B cell (primary cell): ENCODE data around the gene GRPEL2. TPM values are rescaled to one million over a fixed set of nuclear protein-coding genes. Genes with fewer than 3 reads are reported as not detected.

Experiments
- ATAC-seq: fragments of 200-7000 bp; cut with Tn5 transposase; one replicate; pipeline ENCODE4 v1.10.0; 2021; ENCODE audit warnings: low read depth, mild to moderate bottlenecking, moderate number of reproducible peaks, moderate library complexity
- CTCF ChIA-PET: fragments of 350-600 bp; sonication (Branson Sonifier 250); formaldehyde crosslinking; loops from one replicate; lab custom pipeline; 2021; ENCODE audit warnings: antibody characterized with exemption, inconsistent platforms; lab: Charles Lee
- POLR2A ChIA-PET: fragments of 350-600 bp; sonication (Branson Sonifier 250); formaldehyde crosslinking; loops from one replicate; lab custom pipeline; 2021; ENCODE audit warnings: antibody characterized with exemption; lab: Charles Lee
- DNase-seq: peaks from one replicate; pipeline ENCODE4 v3.0.0; 2013
- H2AFZ ChIP-seq: 2 replicates; pipeline ENCODE4 v1.6.1; 2012; ENCODE audit warnings: mild to moderate bottlenecking, low read depth, low read length; ENCODE audit not compliant: insufficient read depth, poor library complexity, severe bottlenecking
- H3K27ac ChIP-seq, 2 donors: 1 replicate in 1 of 2; 2 replicates in 1 of 2; pipeline ENCODE4 v1.5.1; 2012 to 2013; ENCODE audit warnings: low read length in 2 of 2, mild to moderate bottlenecking in 2 of 2, moderate library complexity in 1 of 2
- H3K27me3 ChIP-seq, 4 experiments: fragments of 200-600 bp in 1 of 4; sonication (generic) in 1 of 4; replicated peaks in 1 of 4; 1 replicate in 2 of 4; 2 replicates in 2 of 4; pipeline versions ENCODE4 v1.6.1 to v1.7.0; 2013 to 2016; ENCODE audit warnings: low read length in 3 of 4, mild to moderate bottlenecking in 2 of 4, mixed read lengths in 1 of 4, moderate library complexity in 1 of 4; ENCODE audit not compliant: insufficient read depth in 4 of 4, control insufficient read depth in 3 of 4; ENCODE audit errors: control extremely low read depth in 1 of 4
- H3K36me3 ChIP-seq, 2 experiments: replicated peaks in 1 of 2; 1 replicate in 1 of 2; 2 replicates in 1 of 2; pipeline versions ENCODE4 v1.6.1 to v1.7.1; 2013; ENCODE audit warnings: low read length in 1 of 2; ENCODE audit not compliant: insufficient read depth in 2 of 2, control insufficient read depth in 1 of 2; ENCODE audit errors: control extremely low read depth in 1 of 2, extremely low read depth in 1 of 2
- H3K4me1 ChIP-seq, 2 donors: fragments of 200-600 bp in 1 of 2; sonication (generic) in 1 of 2; 1 replicate in 1 of 2; 2 replicates in 1 of 2; pipeline versions ENCODE4 v1.5.1 to v1.6.1; 2013 to 2017; ENCODE audit warnings: low read length in 2 of 2; ENCODE audit not compliant: control insufficient read depth in 2 of 2, insufficient read depth in 2 of 2
- H3K4me2 ChIP-seq: replicated peaks from 2 replicates; pipeline ENCODE3; 2012; ENCODE audit warnings: mild to moderate bottlenecking, low read depth, low read length; ENCODE audit not compliant: poor library complexity, severe bottlenecking
- H3K4me3 ChIP-seq, 5 experiments: fragments of 200-600 bp in 1 of 5; sonication (generic) in 1 of 5; 1 replicate in 3 of 5; 2 replicates in 2 of 5; pipeline versions ENCODE4 v1.5.1 to v1.7.0; 2011 to 2016; ENCODE audit warnings: low read length in 4 of 5, mild to moderate bottlenecking in 4 of 5, low read depth in 2 of 5, control low read depth in 1 of 5, moderate library complexity in 1 of 5; ENCODE audit not compliant: insufficient read depth in 1 of 5; ENCODE audit errors: control extremely low read depth in 1 of 5, extremely low read depth in 1 of 5
- H3K79me2 ChIP-seq: fragments of 200-600 bp; sonication (generic); one replicate; pipeline ENCODE4 v1.6.0; 2016; ENCODE audit warnings: low read length; ENCODE audit not compliant: control insufficient read depth, insufficient read depth
- H3K9ac ChIP-seq: fragments of 200-600 bp; sonication (generic); 2 replicates; pipeline ENCODE4 v1.6.1; 2017; ENCODE audit warnings: mild to moderate bottlenecking, low read length, moderate library complexity
- H3K9me3 ChIP-seq, 3 donors: one replicate each; pipeline versions ENCODE4 v1.6.1 to v1.7.1; 2013; ENCODE audit warnings: low read length in 2 of 3; ENCODE audit not compliant: control insufficient read depth in 2 of 3, insufficient read depth in 1 of 3; ENCODE audit errors: control extremely low read depth in 1 of 3
- H4K20me1 ChIP-seq: 2 replicates; pipeline ENCODE4 v1.6.0; 2012; ENCODE audit warnings: mild to moderate bottlenecking, low read length; ENCODE audit not compliant: insufficient read depth, control insufficient read depth, poor library complexity, severe bottlenecking
- H3K27ac Mint-ChIP-seq: one replicate; pipeline ENCODE4 v1.8.0; 2021; ENCODE audit warnings: mixed read lengths
- H3K27me3 Mint-ChIP-seq: one replicate; pipeline ENCODE4 v1.8.0; 2021; ENCODE audit warnings: mixed read lengths
- H3K4me1 Mint-ChIP-seq: one replicate; pipeline ENCODE4 v1.8.0; 2021; ENCODE audit warnings: mixed read lengths
- H3K4me3 Mint-ChIP-seq: one replicate; pipeline ENCODE4 v1.8.0; 2021; ENCODE audit warnings: mixed read lengths
- H3K9me3 Mint-ChIP-seq: one replicate; pipeline ENCODE4 v1.8.0; 2022; ENCODE audit warnings: mixed read lengths; ENCODE audit not compliant: insufficient read depth
- EZH2 ChIP-seq: IDR thresholded peaks from 2 replicates; pipeline ENCODE4 v1.6.1; 2012; ENCODE audit warnings: borderline replicate concordance, low read depth, mild to moderate bottlenecking, moderate library complexity, low read length; ENCODE audit not compliant: insufficient read depth, poor library complexity, severe bottlenecking
- WGBS: methylation state at CpG from one replicate; pipeline ENCODE4 v1.1.5; 2013; ENCODE audit warnings: missing lambda C conversion rate; ENCODE audit not compliant: insufficient coverage; 5-methylcytosine and 5-hydroxymethylcytosine counted together
- intact Hi-C: fragments of 100-400 bp; cut with micrococcal nuclease; formaldehyde crosslinking; loops from one replicate; pipeline ENCODE4 v1.10.0; 2022
- polyA plus RNA-seq: library from polyadenylated mRNA; depleted of rRNA; stranded (reverse); fragments of >200 nt; gene quantifications from 2 replicates; pipeline ENCODE4 v1.2.3, GENCODE V29; 2012
- total RNA-seq, 2 donors: library from RNA; stranded (reverse); fragments of 120-200 nt in 1 of 2; gene quantifications; 1 replicate in 1 of 2; 2 replicates in 1 of 2; pipeline versions ENCODE4 v1.2.3 to v1.2.4, GENCODE V29; 2013 to 2022
- TF ChIP-seq, protein P1 (sequence below): fragments of 200-600 bp; IDR thresholded peaks from one replicate; pipeline ENCODE4 v1.8.0; 2022; ENCODE audit warnings: antibody characterized with exemption, mild to moderate bottlenecking

GRPEL2 gene
- total and polyA plus RNA-seq, 2 donors (not counting 1 experiment from before 2014, with no cell fraction given), result 1.1 to 12.1 TPM

DNA sequence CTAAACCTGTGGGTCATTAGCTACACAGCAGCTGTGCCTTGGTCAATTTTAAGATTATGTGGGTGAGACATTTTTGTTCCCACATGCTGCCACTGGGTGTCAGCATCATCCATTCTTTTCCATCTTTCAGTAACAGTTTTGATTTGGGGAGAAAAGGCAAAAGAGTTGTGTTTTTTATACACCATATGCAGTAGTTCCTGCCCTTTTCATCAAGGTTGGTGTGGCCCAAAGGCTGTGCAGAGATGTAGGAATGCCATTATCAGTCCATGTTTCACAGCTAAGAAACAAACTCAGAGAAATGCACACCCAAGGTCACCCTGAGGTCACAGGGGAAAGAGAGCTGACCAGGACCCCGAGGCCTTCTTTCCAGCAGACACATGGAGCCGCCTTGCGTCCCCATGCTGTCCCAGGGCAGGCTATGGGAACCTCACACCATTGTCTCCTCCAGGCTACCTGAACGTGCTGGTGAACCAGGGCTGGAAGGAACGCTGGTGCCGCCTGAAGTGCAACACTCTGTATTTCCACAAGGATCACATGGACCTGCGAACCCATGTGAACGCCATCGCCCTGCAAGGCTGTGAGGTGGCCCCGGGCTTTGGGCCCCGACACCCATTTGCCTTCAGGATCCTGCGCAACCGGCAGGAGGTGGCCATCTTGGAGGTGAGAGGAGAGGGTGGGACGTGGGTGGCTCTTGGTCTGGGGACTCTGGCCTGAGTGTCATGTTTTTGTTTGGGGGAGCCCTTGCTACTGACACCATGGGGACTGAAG is 27.8 kb upstream of the GRPEL2 start:
- peak; percentile 57 for DNase-seq
- no peak overlapping the region for H3K9ac ChIP-seq
- TF ChIP-seq, protein P1, sequence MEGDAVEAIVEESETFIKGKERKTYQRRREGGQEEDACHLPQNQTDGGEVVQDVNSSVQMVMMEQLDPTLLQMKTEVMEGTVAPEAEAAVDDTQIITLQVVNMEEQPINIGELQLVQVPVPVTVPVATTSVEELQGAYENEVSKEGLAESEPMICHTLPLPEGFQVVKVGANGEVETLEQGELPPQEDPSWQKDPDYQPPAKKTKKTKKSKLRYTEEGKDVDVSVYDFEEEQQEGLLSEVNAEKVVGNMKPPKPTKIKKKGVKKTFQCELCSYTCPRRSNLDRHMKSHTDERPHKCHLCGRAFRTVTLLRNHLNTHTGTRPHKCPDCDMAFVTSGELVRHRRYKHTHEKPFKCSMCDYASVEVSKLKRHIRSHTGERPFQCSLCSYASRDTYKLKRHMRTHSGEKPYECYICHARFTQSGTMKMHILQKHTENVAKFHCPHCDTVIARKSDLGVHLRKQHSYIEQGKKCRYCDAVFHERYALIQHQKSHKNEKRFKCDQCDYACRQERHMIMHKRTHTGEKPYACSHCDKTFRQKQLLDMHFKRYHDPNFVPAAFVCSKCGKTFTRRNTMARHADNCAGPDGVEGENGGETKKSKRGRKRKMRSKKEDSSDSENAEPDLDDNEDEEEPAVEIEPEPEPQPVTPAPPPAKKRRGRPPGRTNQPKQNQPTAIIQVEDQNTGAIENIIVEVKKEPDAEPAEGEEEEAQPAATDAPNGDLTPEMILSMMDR, result peak; percentile 78
- no peak for TF ChIP-seq EZH2

GRCh38 chr5:149319174-149319573 is 26.1 kb upstream of the GRPEL2 start:
- H2AFZ ChIP-seq, result no peak overlapping the region
- POLR2A ChIA-PET, result no interaction called here
- H3K9me3 Mint-ChIP-seq, result no peaks in the 10 kb centered on the region

More for the DNA sequence above, 27.8 kb upstream of the GRPEL2 start:
- Histone ChIP-seq H3K4me2 (no peak overlapping the region), H2AFZ (no peak overlapping the region), H3K9me3 (no peaks in the 10 kb centered on the region), H3K4me1 (no peaks in the 10 kb centered on the region), H4K20me1 (no peaks in the 10 kb centered on the region), H3K27ac (no peak overlapping the region), H3K79me2 (no peaks in the 10 kb centered on the region), H3K27me3 (no peaks in the 10 kb centered on the region), H3K4me3 (no peak overlapping the region), H3K36me3 (no peaks in the 10 kb centered on the region)
- peak; percentile 36 for ATAC-seq
- 96% methylated on average over 13 of the region's 14 CpGs for WGBS
- H3K9me3 Mint-ChIP-seq, result no peaks in the 10 kb centered on the region
- H3K27ac Mint-ChIP-seq, result no peak overlapping the region
- H3K4me3 Mint-ChIP-seq, result no peak overlapping the region
- H3K27me3 Mint-ChIP-seq, result no peaks in the 10 kb centered on the region
- ChIA-PET CTCF (interaction anchor here (0.6 to 8.1 kb wide), 24 partner anchors 8 to 723 kb away, joined by 3 to 134 read pairs (median 4); partner anchors contain the start of genes GRPEL2 and PCYOX1L), POLR2A (no interaction called here)
- intact Hi-C loops, result no loop called here
- H3K4me1 Mint-ChIP-seq, result no peaks in the 10 kb centered on the region

More at GRCh38 chr5:149319174-149319573, 26.1 kb upstream of the GRPEL2 start:
- Histone ChIP-seq H3K9ac (no peak overlapping the region), H4K20me1 (no peaks in the 10 kb centered on the region), H3K4me3 (no peak overlapping the region), H3K79me2 (no peaks in the 10 kb centered on the region), H3K9me3 (no peaks in the 10 kb centered on the region), H3K36me3 (no peaks in the 10 kb centered on the region), H3K27ac (no peak overlapping the region), H3K4me2 (no peak overlapping the region), H3K4me1 (no peaks in the 10 kb centered on the region), H3K27me3 (no peaks in the 10 kb centered on the region)
- intact Hi-C loops, result no loop called here
- Mint-ChIP-seq H3K27me3 (no peaks in the 10 kb centered on the region), H3K4me3 (no peak overlapping the region), H3K27ac (no peak overlapping the region), H3K4me1 (no peaks in the 10 kb centered on the region)
- WGBS, result 97% methylated on average over 3 of the region's 3 CpGs
- DNase-seq (no peak), ATAC-seq (no peak)
- TF ChIP-seq EZH2, result no peak
- TF ChIP-seq, protein P1, result no peak
- CTCF ChIA-PET, result interaction anchor here (0.8 to 8.1 kb wide), 5 partner anchors 26 to 245 kb away, joined by 3 to 134 read pairs (median 6); partner anchors contain the start of genes GRPEL2 and PCYOX1L
